Suppressor macrophage (primary cell): ENCODE data around the gene SDCCAG8.

Experiments used
- DNase-seq, 4 experiments: peaks; one replicate each; pipeline ENCODE4 v3.0.0-alpha.2; 2020 to 2022

Gene SDCCAG8

GRCh38 chr1:243286409-243287122 lies 30.7 kb downstream of the SDCCAG8 start:
- DNase-seq, result peak; percentile 61 to 89 (median 73)

GRCh38 chr1:243287123-243287460 lies 31.3 kb downstream of the SDCCAG8 start:
- DNase-seq, result peak; percentile 45 to 82 (median 63)

GRCh38 chr1:243287652-243288051 lies 31.8 kb downstream of the SDCCAG8 start:
- peak; percentile 66 to 96 (median 84) for DNase-seq

- peak in 1 of 4 experiments; percentile 3 for DNase-seq
Measured at GRCh38 chr1:243288062-243288461, 32.2 kb downstream of the SDCCAG8 start.

GRCh38 chr1:243291292-243291691 lies 35.5 kb downstream of the SDCCAG8 start:
- DNase-seq, result peak in 1 of 4 experiments; percentile 15

- DNase-seq, result no peak
Measured at GRCh38 chr1:243292117-243292516, 36.3 kb downstream of the SDCCAG8 start.

GRCh38 chr1:243293941-243294722 lies 38.3 kb downstream of the SDCCAG8 start:
- no peak for DNase-seq

- DNase-seq, result no peak
Measured at GRCh38 chr1:243294723-243295121, 38.9 kb downstream of the SDCCAG8 start.

GRCh38 chr1:243299069-243299468 lies 43.2 kb downstream of the SDCCAG8 start:
- DNase-seq, result no peak

GRCh38 chr1:243301059-243301458 lies 45.2 kb downstream of the SDCCAG8 start:
- no peak for DNase-seq

GRCh38 chr1:243311809-243312208 lies 56.0 kb downstream of the SDCCAG8 start:
- DNase-seq, result no peak

- peak; percentile 33 to 75 (median 63) for DNase-seq
Measured at GRCh38 chr1:243312952-243313634, 57.3 kb downstream of the SDCCAG8 start.

GRCh38 chr1:243313635-243314536 lies 58.0 kb downstream of the SDCCAG8 start:
- no peak for DNase-seq

- DNase-seq, result no peak
Measured at GRCh38 chr1:243315455-243315854, 59.6 kb downstream of the SDCCAG8 start.

GRCh38 chr1:243315893-243316292 lies 60.1 kb downstream of the SDCCAG8 start:
- DNase-seq, result no peak

- no peak for DNase-seq
Measured at GRCh38 chr1:243316366-243316989, 60.6 kb downstream of the SDCCAG8 start.

- no peak for DNase-seq
Measured at GRCh38 chr1:243320224-243320623, 64.4 kb downstream of the SDCCAG8 start.

- no peak for DNase-seq
Measured at GRCh38 chr1:243322326-243322725, 66.5 kb downstream of the SDCCAG8 start.

- DNase-seq, result peak; percentile 17 to 42 (median 28)
Measured at GRCh38 chr1:243323491-243323890, 67.7 kb downstream of the SDCCAG8 start.

- DNase-seq, result peak; percentile 65 to 78 (median 76)
Measured at GRCh38 chr1:243325305-243325890, 69.6 kb downstream of the SDCCAG8 start.

GRCh38 chr1:243332440-243332839 lies 76.6 kb downstream of the SDCCAG8 start:
- DNase-seq, result no peak
